Cardiac muscle cell (in vitro differentiated cells and primary cell): Measurements from ENCODE around the gene CFAP107. TPM values are rescaled to one million over a fixed set of nuclear protein-coding genes. Genes with fewer than 3 reads are reported as not detected.
"Not testable (repeated sequence)": the region's sequence is repeated elsewhere in the genome, so short reads cannot be mapped to it uniquely, and the experiment has no call there.

Experiments used
- DNase-seq, 2 donors: peaks; one replicate each; pipeline versions ENCODE4 v3.0.0 to v3.0.0-alpha.2; 2010 to 2017; ENCODE audit warnings: low read depth in 1 of 2, low spot score in 1 of 2
- H3K27ac ChIP-seq: fragments of 200-600 bp; sonication (generic); 2 replicates; pipeline ENCODE4 v1.5.1; 2016
- H3K27me3 ChIP-seq: fragments of 200-600 bp; sonication (generic); 2 replicates; pipeline ENCODE4 v1.6.0; 2016; ENCODE audit warnings: control low read depth
- H3K36me3 ChIP-seq: fragments of 200-600 bp; sonication (generic); 2 replicates; pipeline ENCODE4 v1.5.1; 2016; ENCODE audit warnings: control low read depth
- H3K4me1 ChIP-seq: fragments of 200-600 bp; sonication (generic); 2 replicates; pipeline ENCODE4 v1.8.1; 2017; ENCODE audit warnings: low read depth, mild to moderate bottlenecking, mixed run types
- H3K4me3 ChIP-seq: fragments of 200-600 bp; sonication (generic); 2 replicates; pipeline ENCODE4 v1.5.1; 2016; ENCODE audit warnings: mild to moderate bottlenecking
- H3K9me3 ChIP-seq: fragments of 200-600 bp; sonication (generic); 2 replicates; pipeline ENCODE4 v1.5.1; 2017; ENCODE audit warnings: low read depth, mild to moderate bottlenecking, control low read depth
- polyA plus RNA-seq: library from polyadenylated mRNA; unstranded; fragments of >200 nt; fragmentation: Nextera tagmentation; extraction: Ambion mirVana; gene quantifications from 2 replicates; pipeline ENCODE4 v1.2.1, GENCODE V29; 2016
- total RNA-seq: library from RNA; depleted of rRNA; stranded (reverse); fragments of >200 nt; gene quantifications from 2 replicates; pipeline ENCODE4 v1.2.3, GENCODE V29; 2016
- TF ChIP-seq, protein P1 (sequence below): IDR thresholded peaks from 2 replicates; pipeline ENCODE4 v1.5.1; 2012; ENCODE audit warnings: low read depth, mild to moderate bottlenecking, low read length

Gene CFAP107
- total and polyA plus RNA-seq, 2 experiments from 2014 or later = not detected

DNA sequence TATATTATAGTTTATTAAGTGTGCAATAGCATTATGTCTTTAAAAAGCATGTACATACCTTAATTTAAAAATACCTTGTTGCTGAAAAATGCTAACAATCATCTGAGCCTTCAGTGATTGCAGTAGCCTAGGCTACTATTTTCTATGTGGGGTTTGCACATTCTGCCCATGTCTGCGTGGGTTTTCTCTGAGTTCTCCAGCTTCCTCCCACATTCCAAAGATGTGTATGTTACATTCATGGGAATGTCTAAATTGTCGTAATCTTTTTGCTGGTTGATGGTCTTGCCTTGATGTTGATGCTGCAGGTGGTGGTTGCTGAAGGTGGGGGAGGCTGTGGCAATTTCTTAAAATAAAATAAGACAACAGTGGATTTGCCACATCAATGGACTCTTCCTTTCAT is 17.6 kb upstream of the CFAP107 start:
- H3K4me3 ChIP-seq = no peak overlapping the region
- H3K27ac ChIP-seq = no peak overlapping the region
- no peaks in the 10 kb centered on the region for H3K9me3 ChIP-seq
- H3K27me3 ChIP-seq = no peaks in the 10 kb centered on the region
- TF ChIP-seq, protein P1, sequence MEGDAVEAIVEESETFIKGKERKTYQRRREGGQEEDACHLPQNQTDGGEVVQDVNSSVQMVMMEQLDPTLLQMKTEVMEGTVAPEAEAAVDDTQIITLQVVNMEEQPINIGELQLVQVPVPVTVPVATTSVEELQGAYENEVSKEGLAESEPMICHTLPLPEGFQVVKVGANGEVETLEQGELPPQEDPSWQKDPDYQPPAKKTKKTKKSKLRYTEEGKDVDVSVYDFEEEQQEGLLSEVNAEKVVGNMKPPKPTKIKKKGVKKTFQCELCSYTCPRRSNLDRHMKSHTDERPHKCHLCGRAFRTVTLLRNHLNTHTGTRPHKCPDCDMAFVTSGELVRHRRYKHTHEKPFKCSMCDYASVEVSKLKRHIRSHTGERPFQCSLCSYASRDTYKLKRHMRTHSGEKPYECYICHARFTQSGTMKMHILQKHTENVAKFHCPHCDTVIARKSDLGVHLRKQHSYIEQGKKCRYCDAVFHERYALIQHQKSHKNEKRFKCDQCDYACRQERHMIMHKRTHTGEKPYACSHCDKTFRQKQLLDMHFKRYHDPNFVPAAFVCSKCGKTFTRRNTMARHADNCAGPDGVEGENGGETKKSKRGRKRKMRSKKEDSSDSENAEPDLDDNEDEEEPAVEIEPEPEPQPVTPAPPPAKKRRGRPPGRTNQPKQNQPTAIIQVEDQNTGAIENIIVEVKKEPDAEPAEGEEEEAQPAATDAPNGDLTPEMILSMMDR = no peak
- no peaks in the 10 kb centered on the region for H3K4me1 ChIP-seq
- H3K36me3 ChIP-seq = no peaks in the 10 kb centered on the region
- DNase-seq = no peak

DNA sequence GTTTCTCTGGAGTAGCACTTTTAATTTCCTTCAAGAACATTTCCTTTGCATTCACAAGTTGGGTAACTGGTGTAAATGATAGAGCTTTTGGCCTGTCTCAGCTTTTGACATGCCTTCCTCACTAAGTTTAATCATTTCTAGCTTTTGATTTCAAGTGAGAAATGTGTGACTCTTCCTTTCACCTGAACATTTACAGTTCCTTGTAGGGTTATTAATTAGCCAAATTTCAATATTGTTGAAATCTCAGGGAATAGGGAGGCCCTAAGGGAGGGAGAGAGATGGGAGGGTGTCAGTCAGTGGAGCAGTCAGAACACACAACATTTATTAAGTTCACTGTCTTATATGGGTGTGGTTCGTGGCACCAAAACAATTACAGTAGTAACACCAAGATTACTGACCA is 15.8 kb upstream of the CFAP107 start:
- Histone ChIP-seq H3K4me3 (no peak overlapping the region), H3K27ac (no peak overlapping the region), H3K9me3 (no peaks in the 10 kb centered on the region), H3K4me1 (no peaks in the 10 kb centered on the region), H3K27me3 (no peaks in the 10 kb centered on the region), H3K36me3 (no peaks in the 10 kb centered on the region)
- DNase-seq = no peak
- TF ChIP-seq, protein P1 = no peak

DNA sequence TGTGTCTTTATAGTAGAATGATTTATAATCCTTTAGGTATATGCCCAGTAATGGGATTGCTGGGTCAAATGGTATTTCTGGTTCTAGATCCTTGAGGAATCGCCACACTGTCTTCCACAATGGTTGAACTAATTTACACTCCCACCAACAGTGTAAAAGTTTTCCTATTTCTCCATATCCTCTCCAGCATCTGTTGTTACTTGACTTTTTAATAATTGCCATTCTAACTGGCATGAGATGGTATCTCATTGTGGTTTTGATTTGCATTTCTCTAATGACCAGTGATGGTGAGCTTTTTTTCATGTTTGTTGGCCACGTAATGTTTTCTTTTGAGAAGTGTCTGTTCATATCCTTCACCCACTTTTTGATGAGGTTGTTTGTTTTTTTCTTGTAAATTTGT is 14.9 kb upstream of the CFAP107 start:
- not testable (repeated sequence) for H3K4me1 ChIP-seq, DNase-seq

DNA sequence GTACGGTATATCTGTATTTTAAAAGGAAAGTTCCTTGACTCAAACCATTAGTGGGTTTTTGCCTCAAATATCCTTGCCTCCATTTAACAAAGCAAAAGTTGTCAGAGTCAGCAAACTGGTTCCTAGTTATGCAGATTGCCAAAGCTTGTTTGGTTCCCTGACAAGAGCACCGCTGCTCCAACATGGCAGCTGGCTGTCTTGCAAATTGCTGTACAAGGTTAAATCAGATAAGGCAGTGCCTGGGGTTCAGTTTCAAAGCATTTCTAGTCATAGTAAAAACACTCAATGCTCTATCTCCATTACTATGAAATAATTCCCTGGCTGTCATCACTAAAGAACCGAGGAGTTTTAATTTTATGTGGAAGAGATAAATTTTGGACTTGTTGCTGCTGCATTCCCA is 11.3 kb upstream of the CFAP107 start:
- no peaks in the 10 kb centered on the region for H3K9me3 ChIP-seq
- no peak overlapping the region for H3K27ac ChIP-seq
- DNase-seq = no peak
- no peak overlapping the region for H3K4me3 ChIP-seq
- no peaks in the 10 kb centered on the region for H3K27me3 ChIP-seq
- H3K36me3 ChIP-seq = no peaks in the 10 kb centered on the region
- no peaks in the 10 kb centered on the region for H3K4me1 ChIP-seq
- TF ChIP-seq, protein P1 = no peak

More for the DNA sequence above, 14.9 kb upstream of the CFAP107 start:
- not testable (repeated sequence) for H3K9me3 ChIP-seq, H3K27ac ChIP-seq, H3K4me3 ChIP-seq, H3K27me3 ChIP-seq, H3K36me3 ChIP-seq

DNA sequence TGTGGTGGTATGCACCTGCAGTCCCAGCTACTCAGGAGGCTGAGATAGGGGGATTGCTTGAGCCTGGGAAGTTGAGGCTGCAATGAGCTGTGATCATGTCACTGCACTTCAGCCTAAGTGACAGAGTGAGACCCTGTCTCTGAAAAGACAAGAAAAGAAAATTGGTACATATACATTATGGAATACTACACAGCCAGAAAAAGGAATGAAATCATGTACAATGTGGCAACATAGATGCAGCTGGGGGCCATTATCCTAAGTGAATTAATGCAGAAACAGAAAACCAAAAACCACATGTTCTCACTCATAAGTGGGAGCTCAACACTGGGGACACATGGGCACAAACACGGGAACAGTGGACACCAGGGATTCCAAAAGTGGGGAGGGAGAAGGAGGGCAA is 7.1 kb upstream of the CFAP107 start:
- DNase-seq = no peak
- Histone ChIP-seq H3K4me3 (no peak overlapping the region), H3K36me3 (no peaks in the 10 kb centered on the region), H3K27ac (no peak overlapping the region), H3K27me3 (no peaks in the 10 kb centered on the region), H3K9me3 (no peaks in the 10 kb centered on the region), H3K4me1 (no peaks in the 10 kb centered on the region)
- TF ChIP-seq, protein P1 = no peak

DNA sequence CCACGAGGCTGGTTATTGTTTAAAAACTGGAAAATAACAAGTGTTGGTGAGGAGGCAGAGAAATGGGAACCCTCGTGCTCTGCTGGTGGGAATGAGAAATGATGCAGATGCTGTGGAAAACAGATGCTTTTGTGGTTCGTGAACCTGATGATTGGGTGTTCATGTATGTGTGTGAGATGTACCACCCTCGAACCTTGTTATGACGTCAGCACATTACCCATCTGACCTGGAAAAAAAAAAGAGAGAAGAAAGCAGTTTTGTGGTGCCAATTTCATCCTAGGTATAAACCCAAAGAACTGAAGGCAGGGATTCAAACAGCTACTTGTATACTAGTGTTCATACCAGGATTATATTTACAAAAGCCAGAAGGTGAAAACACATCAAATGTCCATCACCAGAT is 6.4 kb upstream of the CFAP107 start:
- H3K4me1 ChIP-seq = no peaks in the 10 kb centered on the region
- no peaks in the 10 kb centered on the region for H3K36me3 ChIP-seq
- no peaks in the 10 kb centered on the region for H3K27me3 ChIP-seq
- DNase-seq = no peak
- no peaks in the 10 kb centered on the region for H3K9me3 ChIP-seq
- H3K4me3 ChIP-seq = no peak overlapping the region
- TF ChIP-seq, protein P1 = no peak
- no peak overlapping the region for H3K27ac ChIP-seq
